HG03196 (cell line): Measurements from ENCODE around the gene TMEM266.

Experiments used
- ATAC-seq: cut with Tn5 transposase; IDR thresholded peaks from one replicate; pipeline ENCODE4 v1.9.1; 2021; ENCODE audit not compliant: unreplicated experiment

TMEM266 gene

DNA sequence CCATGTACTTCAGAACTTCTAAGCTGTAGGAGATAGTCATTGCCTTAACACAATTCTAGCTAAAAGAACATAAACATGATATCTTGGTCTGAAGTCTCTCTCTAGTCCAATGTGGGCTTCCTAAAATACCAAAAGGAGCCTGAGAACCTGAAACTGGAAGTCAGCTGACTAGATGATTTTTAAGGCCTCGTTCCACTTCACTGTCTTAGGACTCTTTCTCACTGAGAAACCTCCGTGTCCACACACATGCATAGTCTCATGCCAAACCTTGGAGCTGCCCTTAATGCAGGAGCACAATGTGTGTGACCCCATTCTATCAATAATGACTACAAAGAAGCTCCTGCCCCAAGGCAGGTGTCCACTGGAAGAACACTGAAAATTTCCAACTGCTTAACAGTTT, 163.7 kb downstream of the TMEM266 start:
- ATAC-seq = no peak

DNA sequence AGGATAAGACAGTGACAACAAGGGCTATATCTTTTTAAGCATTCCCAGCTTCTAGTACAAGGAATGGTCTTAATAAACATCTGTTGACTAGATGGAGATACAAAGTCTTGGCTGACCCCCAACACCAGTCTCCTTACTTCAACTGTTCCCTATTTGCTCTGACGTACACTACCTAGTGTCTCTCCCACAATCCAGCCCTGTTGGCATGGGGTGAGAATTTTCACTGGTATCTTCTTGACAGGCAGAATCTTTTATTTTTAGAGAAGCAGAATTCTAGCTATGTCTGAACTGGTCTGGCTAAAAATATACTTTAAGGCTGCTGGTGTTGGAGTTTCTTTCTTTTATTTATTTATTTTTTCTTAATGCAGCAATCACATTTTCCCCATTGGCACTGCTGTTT, 169.5 kb downstream of the TMEM266 start:
- ATAC-seq = no peak

DNA sequence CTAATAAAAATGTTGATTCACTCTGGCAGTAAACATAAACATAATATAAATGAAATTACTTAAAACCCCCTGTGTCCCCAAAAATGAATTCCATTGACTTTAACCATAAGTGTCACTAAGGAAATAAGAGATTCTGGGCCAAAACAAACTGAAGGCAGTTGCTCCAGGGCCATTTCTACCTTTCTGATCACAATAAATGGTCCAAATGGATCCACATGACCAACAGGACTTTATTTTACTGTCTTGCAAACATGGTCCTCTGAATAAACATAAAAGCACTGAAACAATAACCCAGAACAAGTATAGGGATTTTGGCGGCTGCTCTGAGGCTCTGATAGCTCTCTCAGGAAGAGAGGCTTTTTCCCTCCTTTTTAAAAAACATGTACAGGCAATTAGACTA, 174.1 kb downstream of the TMEM266 start:
- ATAC-seq = no peak

GRCh38 chr15:76234337-76234889, 174.6 kb downstream of the TMEM266 start:
- no peak for ATAC-seq

DNA sequence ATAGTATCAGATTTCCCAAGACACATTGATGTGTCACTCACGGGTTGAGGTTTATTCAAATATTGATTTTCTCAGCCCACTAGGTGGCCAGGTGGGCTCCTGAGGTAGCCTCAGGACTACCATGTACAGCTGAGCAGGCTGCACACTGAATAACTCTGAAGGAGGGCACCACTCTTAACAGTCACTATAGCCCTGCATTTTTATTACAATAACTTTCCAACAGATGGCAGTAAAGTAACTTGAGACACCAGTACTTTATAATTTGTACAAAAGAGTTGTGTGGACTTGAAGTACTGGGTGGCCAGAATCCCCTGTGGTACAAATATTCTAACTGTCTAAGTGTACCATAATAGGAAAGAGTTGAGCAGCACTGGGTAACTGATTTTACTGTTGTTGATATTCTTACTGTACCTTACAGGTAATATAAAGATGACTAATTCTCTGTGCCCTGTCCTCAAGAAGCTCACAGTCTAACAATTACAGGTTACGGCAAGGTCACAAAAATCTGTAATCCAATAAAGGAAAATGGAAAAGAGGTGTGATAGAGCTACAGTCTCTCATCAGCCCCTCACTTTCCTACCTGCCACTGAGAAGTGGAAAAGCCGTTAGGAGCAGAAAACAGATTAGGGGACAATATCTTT, 175.5 kb downstream of the TMEM266 start:
- no peak for ATAC-seq

- ATAC-seq = no peak
Observed at GRCh38 chr15:76236350-76236749, 176.6 kb downstream of the TMEM266 start.

DNA sequence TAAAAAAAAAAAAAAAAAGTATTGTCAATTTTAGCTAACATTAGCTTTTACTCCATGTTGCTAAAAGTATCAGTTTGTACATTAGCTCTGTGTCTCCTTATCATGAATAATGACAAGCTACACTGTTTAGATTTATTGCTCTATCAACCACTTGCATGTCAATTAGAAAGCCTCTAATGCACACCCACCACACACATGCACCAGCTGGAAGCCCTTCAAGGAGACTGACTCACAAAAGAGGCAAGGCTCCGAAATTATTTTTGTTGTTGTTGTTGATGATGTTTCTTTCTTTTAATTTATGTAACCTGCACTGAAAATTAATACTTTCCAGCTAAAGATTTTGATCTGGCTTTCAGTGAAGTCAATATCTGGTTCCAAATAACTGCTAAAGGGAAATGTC, 180.0 kb downstream of the TMEM266 start:
- no peak for ATAC-seq

DNA sequence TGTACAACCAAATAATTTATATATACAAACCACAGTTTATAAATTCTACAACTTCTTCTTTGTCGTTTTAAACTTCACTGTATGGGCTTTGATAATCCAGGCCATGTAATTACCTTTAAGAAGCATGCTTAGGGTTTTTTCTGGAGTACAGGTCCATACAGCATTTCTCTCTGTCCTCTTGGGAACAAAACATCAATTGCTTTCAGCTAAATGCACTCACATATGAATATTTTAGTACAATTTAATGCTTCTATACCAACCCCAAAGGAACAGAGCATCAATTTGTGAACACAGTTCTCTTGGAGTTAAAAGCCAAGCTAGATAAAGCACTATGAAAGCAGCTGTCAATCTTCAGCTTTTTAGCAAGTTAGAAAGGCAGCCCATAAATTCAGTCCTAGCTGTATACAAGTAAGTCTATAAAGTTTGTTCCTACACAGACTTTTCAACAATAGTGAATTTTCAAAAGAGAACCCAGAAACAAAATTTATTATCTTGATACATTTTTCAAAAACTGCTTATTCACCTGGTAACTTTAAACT, 185.4 kb downstream of the TMEM266 start:
- no peak for ATAC-seq

GRCh38 chr15:76251717-76252116, 191.9 kb downstream of the TMEM266 start:
- ATAC-seq = no peak

GRCh38 chr15:76252249-76252648, 192.5 kb downstream of the TMEM266 start:
- ATAC-seq = no peak

- no peak for ATAC-seq
Observed at GRCh38 chr15:76253691-76254473, 194.1 kb downstream of the TMEM266 start.
